ENCODE data around the gene MAGT1.
"Not testable (repeated sequence)": the region's sequence is repeated elsewhere in the genome, so short reads cannot be mapped to it uniquely, and the experiment has no call there.

Gene MAGT1

GRCh38 chrX:77925764-77926163 is 30.5 kb upstream of the MAGT1 start (continued):
- TF ChIP-seq, protein P1, sequence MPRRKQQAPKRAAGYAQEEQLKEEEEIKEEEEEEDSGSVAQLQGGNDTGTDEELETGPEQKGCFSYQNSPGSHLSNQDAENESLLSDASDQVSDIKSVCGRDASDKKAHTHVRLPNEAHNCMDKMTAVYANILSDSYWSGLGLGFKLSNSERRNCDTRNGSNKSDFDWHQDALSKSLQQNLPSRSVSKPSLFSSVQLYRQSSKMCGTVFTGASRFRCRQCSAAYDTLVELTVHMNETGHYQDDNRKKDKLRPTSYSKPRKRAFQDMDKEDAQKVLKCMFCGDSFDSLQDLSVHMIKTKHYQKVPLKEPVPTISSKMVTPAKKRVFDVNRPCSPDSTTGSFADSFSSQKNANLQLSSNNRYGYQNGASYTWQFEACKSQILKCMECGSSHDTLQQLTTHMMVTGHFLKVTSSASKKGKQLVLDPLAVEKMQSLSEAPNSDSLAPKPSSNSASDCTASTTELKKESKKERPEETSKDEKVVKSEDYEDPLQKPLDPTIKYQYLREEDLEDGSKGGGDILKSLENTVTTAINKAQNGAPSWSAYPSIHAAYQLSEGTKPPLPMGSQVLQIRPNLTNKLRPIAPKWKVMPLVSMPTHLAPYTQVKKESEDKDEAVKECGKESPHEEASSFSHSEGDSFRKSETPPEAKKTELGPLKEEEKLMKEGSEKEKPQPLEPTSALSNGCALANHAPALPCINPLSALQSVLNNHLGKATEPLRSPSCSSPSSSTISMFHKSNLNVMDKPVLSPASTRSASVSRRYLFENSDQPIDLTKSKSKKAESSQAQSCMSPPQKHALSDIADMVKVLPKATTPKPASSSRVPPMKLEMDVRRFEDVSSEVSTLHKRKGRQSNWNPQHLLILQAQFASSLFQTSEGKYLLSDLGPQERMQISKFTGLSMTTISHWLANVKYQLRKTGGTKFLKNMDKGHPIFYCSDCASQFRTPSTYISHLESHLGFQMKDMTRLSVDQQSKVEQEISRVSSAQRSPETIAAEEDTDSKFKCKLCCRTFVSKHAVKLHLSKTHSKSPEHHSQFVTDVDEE (CRISPR knock-in tag; IDR thresholded peaks at IDR 0.05), result no peak
- TF ChIP-seq TCF4 (CRISPR knock-in tag; IDR thresholded peaks at IDR 0.05; ENCODE audit: borderline replicate concordance) (no peak), PATZ1 (CRISPR knock-in tag; IDR thresholded peaks at IDR 0.05; ENCODE audit: borderline replicate concordance) (no peak), GLIS3 (CRISPR knock-in tag; IDR thresholded peaks at IDR 0.05) (no peak), ISL1 (CRISPR knock-in tag; IDR thresholded peaks at IDR 0.05) (no peak), ARNTL (CRISPR knock-in tag; IDR thresholded peaks at IDR 0.05; ENCODE audit: borderline replicate concordance, low read depth) (no peak), RARB (CRISPR knock-in tag; IDR thresholded peaks at IDR 0.05) (no peak), TOX (CRISPR knock-in tag; IDR thresholded peaks at IDR 0.05; ENCODE audit: borderline replicate concordance) (no peak)

- no peak for ATAC-seq
- no peak for TF ChIP-seq ZFP3 (CRISPR knock-in tag; IDR thresholded peaks at IDR 0.05)
- no peak for TF ChIP-seq ESRRG (CRISPR knock-in tag; IDR thresholded peaks at IDR 0.05)
- TF ChIP-seq TOX (CRISPR knock-in tag; IDR thresholded peaks at IDR 0.05; ENCODE audit: borderline replicate concordance), result no peak
- no peak for TF ChIP-seq PATZ1 (CRISPR knock-in tag; IDR thresholded peaks at IDR 0.05; ENCODE audit: borderline replicate concordance)
- TF ChIP-seq, protein P1 (CRISPR knock-in tag; IDR thresholded peaks at IDR 0.05), result no peak
- TF ChIP-seq CSRNP3 (CRISPR knock-in tag; IDR thresholded peaks at IDR 0.05), result no peak
- TF ChIP-seq ARNTL (CRISPR knock-in tag; IDR thresholded peaks at IDR 0.05; ENCODE audit: borderline replicate concordance, low read depth), result no peak
- TF ChIP-seq TCF4 (CRISPR knock-in tag; IDR thresholded peaks at IDR 0.05; ENCODE audit: borderline replicate concordance), result no peak
These were observed 29.2 kb upstream of the MAGT1 start for GRCh38 chrX:77924320-77924859.

GRCh38 chrX:77922787-77923186 is 27.6 kb upstream of the MAGT1 start:
- ATAC-seq, result no peak
- no peak for TF ChIP-seq PPARA (CRISPR knock-in tag; IDR thresholded peaks at IDR 0.05; ENCODE audit: borderline replicate concordance)
- TF ChIP-seq ZNF565 (CRISPR knock-in tag; conservative IDR thresholded peaks at IDR 0.05; ENCODE audit: low read depth), result no peak
- TF ChIP-seq ESRRG (CRISPR knock-in tag; IDR thresholded peaks at IDR 0.05), result no peak
- TF ChIP-seq, protein P2, sequence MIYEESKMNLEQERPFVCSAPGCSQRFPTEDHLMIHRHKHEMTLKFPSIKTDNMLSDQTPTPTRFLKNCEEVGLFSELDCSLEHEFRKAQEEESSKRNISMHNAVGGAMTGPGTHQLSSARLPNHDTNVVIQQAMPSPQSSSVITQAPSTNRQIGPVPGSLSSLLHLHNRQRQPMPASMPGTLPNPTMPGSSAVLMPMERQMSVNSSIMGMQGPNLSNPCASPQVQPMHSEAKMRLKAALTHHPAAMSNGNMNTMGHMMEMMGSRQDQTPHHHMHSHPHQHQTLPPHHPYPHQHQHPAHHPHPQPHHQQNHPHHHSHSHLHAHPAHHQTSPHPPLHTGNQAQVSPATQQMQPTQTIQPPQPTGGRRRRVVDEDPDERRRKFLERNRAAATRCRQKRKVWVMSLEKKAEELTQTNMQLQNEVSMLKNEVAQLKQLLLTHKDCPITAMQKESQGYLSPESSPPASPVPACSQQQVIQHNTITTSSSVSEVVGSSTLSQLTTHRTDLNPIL (CRISPR knock-in tag; IDR thresholded peaks at IDR 0.05; ENCODE audit: low read depth), result no peak
- no peak for TF ChIP-seq BACH2 (CRISPR knock-in tag; IDR thresholded peaks at IDR 0.05; ENCODE audit: borderline replicate concordance)
- no peak for TF ChIP-seq PATZ1 (CRISPR knock-in tag; IDR thresholded peaks at IDR 0.05; ENCODE audit: borderline replicate concordance)
- TF ChIP-seq ZNF8 (CRISPR knock-in tag; IDR thresholded peaks at IDR 0.05), result no peak
- TF ChIP-seq GLIS3 (CRISPR knock-in tag; IDR thresholded peaks at IDR 0.05), result no peak

GRCh38 chrX:77919370-77919769 is 24.1 kb upstream of the MAGT1 start:
- not testable (repeated sequence) for ATAC-seq
